GM12891 (cell line): ENCODE measurements around the gene MDFIC2.

ENCODE experiments used
- PAX5 ChIP-seq: IDR thresholded peaks from 2 replicates; pipeline ENCODE4 v1.6.1; 2011; ENCODE audit warnings: low read length, moderate library complexity, mild to moderate bottlenecking; ENCODE audit not compliant: insufficient read depth, severe bottlenecking
- POLR2A ChIP-seq: IDR thresholded peaks from 2 replicates; pipeline ENCODE4 v1.6.1; 2011; ENCODE audit warnings: low read depth, low read length, control low read depth
- POLR2AphosphoS5 ChIP-seq: IDR thresholded peaks from 2 replicates; pipeline ENCODE4 v1.6.1; 2011; ENCODE audit warnings: low read depth, low read length, control low read depth
- SPI1 ChIP-seq: IDR thresholded peaks from 2 replicates; pipeline ENCODE4 v1.6.1; 2011; ENCODE audit warnings: low read depth, low read length, control low read depth
- TAF1 ChIP-seq: IDR thresholded peaks from 2 replicates; pipeline ENCODE4 v1.6.1; 2011; ENCODE audit warnings: low read depth, low read length, control low read depth

- TF ChIP-seq POLR2A (no peak), TAF1 (no peak), POLR2AphosphoS5 (no peak), PAX5 (no peak), SPI1 (no peak)
These were observed 155.6 kb downstream of the MDFIC2 start for GRCh38 chr3:70156808-70157207.
